Measurements from ENCODE around the gene DPPA4. TPM values are rescaled to one million over a fixed set of nuclear protein-coding genes. Genes with fewer than 3 reads are reported as not detected.

DPPA4 gene
- total RNA-seq, 5 donors from 2014 or later (not counting 1 experiment from before 2014, with no cell fraction given): 1.1 to 4.4 (median 1.5) TPM

DNA sequence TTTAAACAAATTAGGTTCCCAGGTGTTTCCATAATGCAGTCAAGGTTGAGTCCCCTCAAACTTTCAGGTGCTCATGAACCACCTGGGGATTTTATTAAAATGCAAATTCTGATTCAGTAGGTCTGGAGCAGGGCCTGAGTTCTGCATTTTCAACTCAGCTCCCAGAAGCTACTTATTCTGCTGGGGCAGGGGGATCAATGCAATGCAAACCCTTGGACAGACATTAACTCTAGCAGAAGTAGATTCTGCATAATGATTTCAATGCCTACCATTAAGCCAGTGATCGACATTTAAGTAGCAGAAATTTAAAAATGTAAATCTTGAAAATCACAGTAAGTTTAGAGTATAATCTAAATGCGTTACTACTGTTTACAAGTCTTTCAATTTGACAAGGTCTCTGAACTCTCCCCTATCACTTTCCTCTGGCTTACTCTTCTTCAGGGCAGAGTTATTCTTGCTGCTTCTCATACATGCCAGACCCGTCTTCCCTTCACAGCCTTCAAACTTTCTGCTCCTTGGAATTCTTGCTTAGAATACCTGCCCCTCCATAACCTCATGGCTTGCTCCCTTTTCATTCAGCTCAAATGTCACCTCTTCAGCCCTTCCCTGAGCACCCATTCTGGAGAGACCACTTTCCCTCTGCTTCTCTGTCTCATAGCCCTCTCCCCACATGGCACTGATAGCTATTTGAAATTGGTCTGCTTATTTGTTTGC lies 19.3 kb upstream of the DPPA4 start:
- POLR2A ChIA-PET: no interaction called here
- H3K27me3 ChIP-seq (replicated peaks in 1 of 2; ENCODE audit: control insufficient read depth in 2 of 2, extremely low read depth in 1 of 2, insufficient read depth in 2 of 2, low read length in 1 of 2): no peaks in the 10 kb centered on the region
- WGBS (ENCODE audit: insufficient coverage): 94% methylated on average over 2 of the region's 3 CpGs

DNA sequence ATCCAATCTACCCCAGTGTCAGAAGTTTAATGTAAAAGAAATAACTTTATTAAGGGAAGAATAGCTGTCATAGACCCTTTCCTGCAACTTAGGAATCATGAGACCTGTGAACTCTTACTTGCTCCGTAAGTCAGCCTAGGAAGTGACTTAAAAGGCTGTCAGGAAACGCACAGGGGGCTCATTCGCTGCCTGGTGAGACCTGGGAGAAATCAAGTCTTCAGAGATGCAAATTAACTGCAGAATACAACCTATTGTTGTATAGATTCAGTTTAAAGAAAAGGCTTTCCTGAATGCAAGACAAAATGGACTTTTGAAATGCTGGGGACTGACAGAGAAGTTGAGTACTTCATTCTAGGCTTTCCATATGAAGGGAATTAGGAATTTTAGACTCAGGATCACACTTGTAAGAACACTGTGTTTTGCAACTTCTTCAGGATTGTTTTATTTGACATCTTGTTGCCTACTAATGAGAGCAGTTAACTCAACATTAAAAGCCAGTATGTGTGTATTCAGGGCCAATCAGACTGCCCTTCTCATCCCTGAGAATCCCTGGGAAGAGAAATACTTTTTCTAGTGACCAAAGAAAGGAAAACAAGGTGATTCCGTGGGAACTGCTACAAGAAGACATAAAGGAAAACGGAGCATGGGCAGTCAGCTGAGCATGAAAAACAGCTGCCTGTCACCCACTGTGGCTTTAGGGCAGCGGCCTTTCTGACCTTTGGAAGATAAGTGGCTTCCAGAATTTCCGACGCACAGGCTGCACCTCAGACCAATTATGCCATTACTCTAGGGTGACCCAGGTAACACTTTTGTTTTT lies 18.5 kb upstream of the DPPA4 start:
- no peaks in the 10 kb centered on the region for H3K36me3 ChIP-seq (ENCODE audit: control insufficient read depth in 2 of 2, extremely low read depth in 1 of 2, insufficient read depth in 1 of 2, low read length in 1 of 2)
- no peak overlapping the region for H3K4me3 Mint-ChIP-seq
- no peaks in the 10 kb centered on the region for H3K4me1 Mint-ChIP-seq
- ATAC-seq (replicated peaks in 1 of 4) (no peak), DNase-seq (no peak)
- H3K9me3 ChIP-seq: no peaks in the 10 kb centered on the region
- no peak overlapping the region for H3K27ac ChIP-seq (ENCODE audit: low read length)
- no peaks in the 10 kb centered on the region for H3K9me3 Mint-ChIP-seq
- CTCF ChIA-PET: interaction anchor here in 1 of 2 donors (1.5 kb wide), 1 partner anchor 9 kb away, joined by 6 read pairs; no protein-coding TSS in a partner anchor
- H3K27me3 ChIP-seq (replicated peaks in 1 of 2; ENCODE audit: control insufficient read depth in 2 of 2, extremely low read depth in 1 of 2, insufficient read depth in 2 of 2, low read length in 1 of 2): no peaks in the 10 kb centered on the region
- no peaks in the 10 kb centered on the region for H3K36me3 Mint-ChIP-seq
- no peak overlapping the region for H3K4me3 ChIP-seq (ENCODE audit: control insufficient read depth in 1 of 2, extremely low read depth in 1 of 2, low read length in 1 of 2)
- no peaks in the 10 kb centered on the region for H3K27me3 Mint-ChIP-seq
- WGBS (ENCODE audit: insufficient coverage): 70% methylated on average over 3 of the region's 8 CpGs
- POLR2A ChIA-PET: no interaction called here
- no peak overlapping the region for H3K27ac Mint-ChIP-seq
- H3K4me1 ChIP-seq (ENCODE audit: control insufficient read depth in 1 of 2, extremely low read depth in 1 of 2, insufficient read depth in 2 of 2, low read length in 2 of 2): no peaks in the 10 kb centered on the region

More for the DNA sequence above, 19.3 kb upstream of the DPPA4 start:
- no peaks in the 10 kb centered on the region for H3K4me1 ChIP-seq (ENCODE audit: control insufficient read depth in 1 of 2, extremely low read depth in 1 of 2, insufficient read depth in 2 of 2, low read length in 2 of 2)
- H3K36me3 ChIP-seq (ENCODE audit: control insufficient read depth in 2 of 2, extremely low read depth in 1 of 2, insufficient read depth in 1 of 2, low read length in 1 of 2): no peaks in the 10 kb centered on the region
- H3K4me3 ChIP-seq (ENCODE audit: control insufficient read depth in 1 of 2, extremely low read depth in 1 of 2, low read length in 1 of 2): no peak overlapping the region
- H3K9me3 Mint-ChIP-seq: no peaks in the 10 kb centered on the region
- no peak for DNase-seq
- no peaks in the 10 kb centered on the region for H3K9me3 ChIP-seq
- no peak overlapping the region for H3K27ac Mint-ChIP-seq
- no peaks in the 10 kb centered on the region for H3K36me3 Mint-ChIP-seq
- H3K27ac ChIP-seq (ENCODE audit: low read length): no peak overlapping the region
- H3K4me3 Mint-ChIP-seq: no peak overlapping the region
- no peak for ATAC-seq (replicated peaks in 1 of 4)
- CTCF ChIA-PET: interaction anchor here in 1 of 2 donors (0.6 kb wide), 2 partner anchors 9 to 266 kb away, joined by 3 to 6 read pairs; no protein-coding TSS in a partner anchor
- no peaks in the 10 kb centered on the region for H3K4me1 Mint-ChIP-seq
- no peaks in the 10 kb centered on the region for H3K27me3 Mint-ChIP-seq

DNA sequence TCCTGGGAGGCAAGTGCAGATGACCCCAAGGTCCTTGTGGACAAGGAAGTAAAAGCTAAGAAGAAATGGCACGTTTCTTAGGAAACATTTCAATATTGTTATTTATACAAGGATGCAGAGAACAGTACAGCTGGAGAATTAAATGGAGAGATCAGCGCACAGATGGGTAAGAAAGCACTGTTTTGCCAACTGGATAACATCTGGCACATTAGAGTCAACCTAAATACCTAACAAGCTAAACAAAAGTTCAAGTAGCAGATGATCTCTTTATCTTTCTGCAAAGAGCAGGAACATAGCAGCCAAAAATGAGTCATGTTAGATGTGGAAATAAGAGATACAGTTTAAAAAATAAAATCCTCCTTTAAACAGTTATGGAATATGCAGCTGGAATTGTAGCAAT lies 15.7 kb upstream of the DPPA4 start:
- Histone ChIP-seq H3K27me3 (replicated peaks in 1 of 2; ENCODE audit: control insufficient read depth in 2 of 2, extremely low read depth in 1 of 2, insufficient read depth in 2 of 2, low read length in 1 of 2) (no peaks in the 10 kb centered on the region), H3K36me3 (ENCODE audit: control insufficient read depth in 2 of 2, extremely low read depth in 1 of 2, insufficient read depth in 1 of 2, low read length in 1 of 2) (no peaks in the 10 kb centered on the region), H3K4me3 (ENCODE audit: control insufficient read depth in 1 of 2, extremely low read depth in 1 of 2, low read length in 1 of 2) (no peak overlapping the region), H3K27ac (ENCODE audit: low read length) (no peak overlapping the region), H3K9me3 (no peaks in the 10 kb centered on the region), H3K4me1 (ENCODE audit: control insufficient read depth in 1 of 2, extremely low read depth in 1 of 2, insufficient read depth in 2 of 2, low read length in 2 of 2) (no peaks in the 10 kb centered on the region)
- ChIA-PET POLR2A (no interaction called here), CTCF (no interaction called here)
- Mint-ChIP-seq H3K27me3 (no peaks in the 10 kb centered on the region), H3K4me1 (no peaks in the 10 kb centered on the region), H3K9me3 (no peaks in the 10 kb centered on the region), H3K4me3 (no peak overlapping the region), H3K36me3 (no peaks in the 10 kb centered on the region), H3K27ac (no peak overlapping the region)
- WGBS (ENCODE audit: insufficient coverage): no CpG with 5 or more reads among the region's 2 CpGs
- DNase-seq: no peak
- ATAC-seq (replicated peaks in 1 of 4): no peak

DNA sequence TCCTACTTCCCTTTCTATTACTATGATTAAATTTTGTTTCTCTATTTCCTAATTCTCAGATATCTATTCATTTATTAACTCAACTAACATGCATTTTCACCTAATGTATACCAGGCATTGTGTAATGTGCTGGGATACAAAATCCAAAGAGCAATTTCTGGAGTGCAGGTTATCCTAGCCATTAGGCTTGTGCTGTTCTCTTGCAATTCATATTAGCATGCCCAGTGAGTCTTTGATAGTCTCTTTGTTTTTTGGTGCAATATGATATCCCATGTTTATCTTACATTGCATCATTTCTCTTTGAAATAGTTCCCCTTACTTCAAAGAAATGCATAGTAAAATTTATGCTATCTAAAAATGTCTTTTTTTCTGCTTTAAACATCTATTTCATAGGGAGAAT lies 13.9 kb upstream of the DPPA4 start:
- H3K27ac Mint-ChIP-seq: no peak overlapping the region
- H3K27me3 Mint-ChIP-seq: no peaks in the 10 kb centered on the region
- H3K27me3 ChIP-seq (replicated peaks in 1 of 2; ENCODE audit: control insufficient read depth in 2 of 2, extremely low read depth in 1 of 2, insufficient read depth in 2 of 2, low read length in 1 of 2): no peaks in the 10 kb centered on the region
- no peaks in the 10 kb centered on the region for H3K36me3 Mint-ChIP-seq
- H3K4me1 Mint-ChIP-seq: no peaks in the 10 kb centered on the region
- no peak overlapping the region for H3K4me3 ChIP-seq (ENCODE audit: control insufficient read depth in 1 of 2, extremely low read depth in 1 of 2, low read length in 1 of 2)
- no peaks in the 10 kb centered on the region for H3K9me3 ChIP-seq
- ATAC-seq (replicated peaks in 1 of 4) (no peak), DNase-seq (no peak)
- H3K4me3 Mint-ChIP-seq: no peak overlapping the region
- CTCF ChIA-PET: no interaction called here
- no peak overlapping the region for H3K27ac ChIP-seq (ENCODE audit: low read length)
- H3K9me3 Mint-ChIP-seq: no peaks in the 10 kb centered on the region
- H3K36me3 ChIP-seq (ENCODE audit: control insufficient read depth in 2 of 2, extremely low read depth in 1 of 2, insufficient read depth in 1 of 2, low read length in 1 of 2): no peaks in the 10 kb centered on the region
- H3K4me1 ChIP-seq (ENCODE audit: control insufficient read depth in 1 of 2, extremely low read depth in 1 of 2, insufficient read depth in 2 of 2, low read length in 2 of 2): no peaks in the 10 kb centered on the region
- POLR2A ChIA-PET: no interaction called here

DNA sequence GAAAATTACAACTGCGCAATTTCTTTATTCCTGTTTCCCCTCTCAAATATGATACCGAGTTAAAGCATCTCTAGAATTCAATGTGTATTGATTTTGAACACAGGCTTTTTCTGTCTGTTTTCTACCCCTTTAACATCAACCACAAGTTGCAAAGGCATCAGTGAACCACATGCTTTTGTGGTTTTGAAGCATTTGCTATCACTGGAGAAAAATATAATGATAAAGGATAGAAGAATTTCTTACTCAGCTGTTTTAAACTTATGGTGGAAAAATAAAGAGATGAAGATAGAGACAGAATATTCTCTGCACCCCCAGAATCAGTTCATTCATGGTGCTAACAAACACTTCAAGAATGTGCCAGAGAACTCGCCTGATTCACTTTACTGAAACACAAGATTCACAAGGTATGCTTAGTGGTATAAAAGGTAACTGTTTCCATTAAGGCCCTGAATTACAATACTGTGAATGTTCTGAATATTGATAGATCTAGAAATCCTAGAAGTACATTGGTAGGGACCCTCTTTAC lies 9.5 kb upstream of the DPPA4 start:
- H3K36me3 Mint-ChIP-seq: no peaks in the 10 kb centered on the region
- H3K27me3 Mint-ChIP-seq: no peaks in the 10 kb centered on the region
- H3K4me1 Mint-ChIP-seq: no peaks in the 10 kb centered on the region
- no peaks in the 10 kb centered on the region for H3K4me1 ChIP-seq (ENCODE audit: control insufficient read depth in 1 of 2, extremely low read depth in 1 of 2, insufficient read depth in 2 of 2, low read length in 2 of 2)
- no peak overlapping the region for H3K27ac Mint-ChIP-seq
- CTCF ChIA-PET: interaction anchor here in 1 of 2 donors (0.7 kb wide), 1 partner anchor 10 kb away, joined by 3 read pairs; no protein-coding TSS in a partner anchor
- no peaks in the 10 kb centered on the region for H3K9me3 ChIP-seq
- H3K4me3 Mint-ChIP-seq: no peak overlapping the region
- H3K9me3 Mint-ChIP-seq: no peaks in the 10 kb centered on the region
- H3K36me3 ChIP-seq (ENCODE audit: control insufficient read depth in 2 of 2, extremely low read depth in 1 of 2, insufficient read depth in 1 of 2, low read length in 1 of 2): no peaks in the 10 kb centered on the region
- POLR2A ChIA-PET: no interaction called here
- DNase-seq (no peak), ATAC-seq (replicated peaks in 1 of 4) (no peak)
- no peaks in the 10 kb centered on the region for H3K27me3 ChIP-seq (replicated peaks in 1 of 2; ENCODE audit: control insufficient read depth in 2 of 2, extremely low read depth in 1 of 2, insufficient read depth in 2 of 2, low read length in 1 of 2)
- H3K27ac ChIP-seq (ENCODE audit: low read length): no peak overlapping the region
- WGBS (ENCODE audit: insufficient coverage): no CpG with 5 or more reads among the region's 3 CpGs
- no peak overlapping the region for H3K4me3 ChIP-seq (ENCODE audit: control insufficient read depth in 1 of 2, extremely low read depth in 1 of 2, low read length in 1 of 2)

DNA sequence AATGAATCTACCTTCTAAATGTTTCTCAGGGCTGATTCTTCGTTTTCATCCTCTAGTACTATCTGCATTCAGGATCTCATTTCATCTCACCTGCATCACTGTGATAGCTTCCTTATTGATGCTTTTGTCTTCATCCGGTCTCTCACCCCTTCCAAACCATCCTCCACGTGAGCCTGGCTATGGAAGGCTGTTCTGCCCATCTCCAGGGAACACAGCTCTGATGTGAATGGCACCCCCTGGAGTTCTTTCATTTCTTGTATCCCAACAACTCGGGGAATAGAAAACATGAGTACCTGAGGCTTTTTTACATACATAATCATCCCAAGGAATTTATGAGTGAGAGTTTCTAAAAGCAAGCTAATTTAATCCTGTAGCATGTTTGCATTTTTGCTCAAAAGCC lies 8.8 kb upstream of the DPPA4 start:
- ATAC-seq (replicated peaks in 1 of 4) (no peak), DNase-seq (no peak)
- ChIA-PET POLR2A (no interaction called here), CTCF (interaction anchor here in 1 of 2 donors (0.8 kb wide), 1 partner anchor 68 kb away, joined by 3 read pairs; no protein-coding TSS in a partner anchor)
- Histone ChIP-seq H3K4me1 (ENCODE audit: control insufficient read depth in 1 of 2, extremely low read depth in 1 of 2, insufficient read depth in 2 of 2, low read length in 2 of 2) (no peaks in the 10 kb centered on the region), H3K9me3 (no peaks in the 10 kb centered on the region), H3K27ac (ENCODE audit: low read length) (no peak overlapping the region), H3K36me3 (ENCODE audit: control insufficient read depth in 2 of 2, extremely low read depth in 1 of 2, insufficient read depth in 1 of 2, low read length in 1 of 2) (no peaks in the 10 kb centered on the region), H3K27me3 (replicated peaks in 1 of 2; ENCODE audit: control insufficient read depth in 2 of 2, extremely low read depth in 1 of 2, insufficient read depth in 2 of 2, low read length in 1 of 2) (no peaks in the 10 kb centered on the region), H3K4me3 (ENCODE audit: control insufficient read depth in 1 of 2, extremely low read depth in 1 of 2, low read length in 1 of 2) (no peak overlapping the region)
- Mint-ChIP-seq H3K4me3 (no peak overlapping the region), H3K36me3 (no peaks in the 10 kb centered on the region), H3K27me3 (no peaks in the 10 kb centered on the region), H3K27ac (no peak overlapping the region), H3K4me1 (no peaks in the 10 kb centered on the region), H3K9me3 (no peaks in the 10 kb centered on the region)
- WGBS (ENCODE audit: insufficient coverage): 50% methylated on average over 1 of the region's 4 CpGs

All from T-cell (primary cell).